Globus pallidus (tissue), 1 donor: ENCODE data around the gene COL4A2.

Source experiments
- DNase-seq: peaks from one replicate; pipeline ENCODE4 v3.0.0-alpha.2; 2015; ENCODE audit warnings: low spot score

Gene COL4A2

DNA sequence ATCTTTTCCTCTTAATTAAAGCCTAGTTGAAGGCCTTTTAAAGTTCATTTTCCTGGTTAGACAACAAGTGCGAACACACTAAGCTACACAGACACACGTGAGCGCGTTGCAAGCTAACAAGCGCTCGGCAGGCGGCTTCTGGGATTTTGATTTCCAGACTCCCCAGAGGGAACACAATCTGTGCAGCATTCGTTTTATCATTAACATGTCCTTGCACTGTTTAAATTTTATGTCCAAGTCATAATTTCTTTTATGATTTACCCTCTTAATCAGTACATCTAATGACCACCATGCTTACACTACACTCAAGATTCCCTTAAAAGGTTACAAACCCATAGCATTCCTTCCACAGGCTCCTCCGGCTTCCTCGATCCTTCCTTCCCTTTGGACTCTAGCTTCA is 16.9 kb upstream of the COL4A2 start:
- no peak for DNase-seq

DNA sequence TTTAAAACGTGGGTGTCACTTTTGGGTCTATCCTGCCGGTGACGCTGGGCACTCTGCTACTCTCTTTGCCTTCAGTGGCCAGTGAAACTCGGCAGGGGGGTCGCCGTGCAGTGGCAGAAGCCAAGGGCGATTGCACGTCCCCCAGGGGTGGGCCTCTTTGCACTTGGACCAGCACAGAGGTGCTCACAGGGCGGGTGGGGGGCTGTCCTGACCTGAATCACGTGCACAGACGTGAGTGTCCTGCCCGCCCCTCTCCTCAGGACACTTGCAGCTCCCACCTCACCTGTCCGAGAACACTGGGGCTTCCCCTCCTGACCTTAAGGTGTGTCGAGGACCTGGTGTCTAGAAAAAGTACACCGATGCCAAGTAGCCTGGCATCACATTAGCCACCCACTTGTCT is 16.3 kb upstream of the COL4A2 start:
- DNase-seq = no peak

- DNase-seq = no peak
These were observed 15.8 kb upstream of the COL4A2 start for GRCh38 chr13:110291286-110291685.

DNA sequence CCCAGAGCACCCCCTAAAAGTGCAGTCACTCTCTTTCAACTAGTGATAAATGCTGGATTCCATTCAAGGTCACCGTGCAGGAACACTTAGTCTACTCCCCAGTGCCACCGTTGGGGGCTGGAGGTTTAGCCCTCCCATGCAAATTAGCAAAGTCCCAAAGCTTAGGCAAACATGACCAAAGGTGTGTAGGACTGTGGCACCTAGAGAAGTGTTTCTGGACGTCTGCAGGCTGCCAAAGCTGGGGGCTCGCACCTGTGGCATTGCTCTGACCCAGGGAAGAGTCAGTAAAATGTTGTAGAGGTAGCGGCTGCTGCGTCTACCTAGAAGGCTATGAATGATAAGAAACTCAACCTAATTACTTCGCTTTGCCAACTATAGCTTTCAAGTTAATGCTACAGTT is 14.0 kb upstream of the COL4A2 start:
- no peak for DNase-seq

DNA sequence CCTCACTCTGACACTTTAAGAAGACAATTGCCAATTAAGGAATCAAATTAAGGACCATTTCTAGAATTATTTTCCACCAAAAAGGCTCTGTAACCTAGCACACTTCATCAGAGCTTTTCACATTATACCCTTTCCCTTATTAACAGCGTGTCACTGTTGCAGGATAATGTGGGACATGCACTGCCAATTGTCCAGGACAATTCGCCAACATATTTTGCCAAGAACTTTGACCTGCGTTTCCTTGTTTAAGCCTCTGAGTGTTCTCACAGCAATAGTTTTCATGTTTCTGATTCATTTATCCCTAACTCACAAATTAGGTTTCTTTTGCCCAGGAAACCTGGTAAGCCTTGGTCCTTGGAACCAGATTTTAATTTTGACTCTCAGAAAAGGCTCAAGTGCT is 13.4 kb upstream of the COL4A2 start:
- DNase-seq = no peak

DNA sequence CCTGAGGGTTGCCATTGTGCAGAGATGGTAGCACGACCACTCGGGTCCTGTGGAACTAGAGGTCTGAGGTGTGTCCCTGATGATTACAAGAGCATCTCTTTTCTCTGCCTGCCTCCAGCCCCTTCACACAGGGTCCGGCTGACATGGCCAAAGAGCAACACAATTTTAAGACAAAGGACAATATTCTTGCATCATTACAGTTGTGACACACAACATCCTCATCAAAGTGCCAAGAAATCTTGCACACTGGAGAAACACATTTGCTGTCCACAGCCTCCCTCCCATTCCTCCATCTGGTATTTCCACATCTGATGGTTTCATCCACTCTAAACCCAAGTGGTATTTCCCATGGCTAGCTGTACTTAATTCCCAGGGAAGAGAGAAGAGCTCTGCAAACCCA is 12.9 kb upstream of the COL4A2 start:
- DNase-seq = no peak

DNA sequence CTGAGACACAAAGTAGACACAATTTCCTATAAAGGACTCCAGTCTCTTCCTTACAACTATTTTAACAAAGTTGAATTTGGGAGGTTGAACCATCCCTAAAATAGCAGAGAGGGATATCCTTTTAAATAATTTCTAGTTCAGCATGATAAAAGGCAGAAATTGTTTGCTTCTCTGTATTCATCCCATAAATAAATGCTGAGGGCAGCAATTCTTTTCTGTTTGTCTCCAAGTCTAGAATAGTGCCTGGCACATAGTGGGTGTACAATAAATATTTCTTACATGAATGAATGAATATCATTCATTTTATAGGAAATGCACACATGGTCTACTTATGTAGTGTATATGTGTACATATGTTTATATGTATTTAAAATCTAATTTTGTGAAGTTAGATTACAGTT is 12.5 kb upstream of the COL4A2 start:
- no peak for DNase-seq

DNA sequence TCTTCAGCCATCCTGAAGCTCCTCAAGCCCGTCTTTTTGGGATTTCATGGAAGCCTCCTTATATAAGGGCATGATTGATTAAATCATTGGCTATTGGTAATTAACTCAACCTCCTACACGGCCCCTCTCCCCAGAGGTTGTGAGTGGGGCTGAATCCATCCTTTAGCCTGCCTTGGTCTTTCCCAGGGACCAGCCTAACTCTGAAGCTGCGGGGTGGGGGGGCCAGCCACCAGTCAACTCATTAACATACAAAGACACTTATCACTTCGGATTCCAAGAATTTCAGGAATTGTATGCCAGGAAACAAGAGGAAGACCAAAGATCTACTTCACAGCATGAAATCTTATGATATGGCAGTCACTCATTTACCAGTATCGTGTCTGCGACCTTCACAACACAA is 10.1 kb upstream of the COL4A2 start:
- no peak for DNase-seq

DNA sequence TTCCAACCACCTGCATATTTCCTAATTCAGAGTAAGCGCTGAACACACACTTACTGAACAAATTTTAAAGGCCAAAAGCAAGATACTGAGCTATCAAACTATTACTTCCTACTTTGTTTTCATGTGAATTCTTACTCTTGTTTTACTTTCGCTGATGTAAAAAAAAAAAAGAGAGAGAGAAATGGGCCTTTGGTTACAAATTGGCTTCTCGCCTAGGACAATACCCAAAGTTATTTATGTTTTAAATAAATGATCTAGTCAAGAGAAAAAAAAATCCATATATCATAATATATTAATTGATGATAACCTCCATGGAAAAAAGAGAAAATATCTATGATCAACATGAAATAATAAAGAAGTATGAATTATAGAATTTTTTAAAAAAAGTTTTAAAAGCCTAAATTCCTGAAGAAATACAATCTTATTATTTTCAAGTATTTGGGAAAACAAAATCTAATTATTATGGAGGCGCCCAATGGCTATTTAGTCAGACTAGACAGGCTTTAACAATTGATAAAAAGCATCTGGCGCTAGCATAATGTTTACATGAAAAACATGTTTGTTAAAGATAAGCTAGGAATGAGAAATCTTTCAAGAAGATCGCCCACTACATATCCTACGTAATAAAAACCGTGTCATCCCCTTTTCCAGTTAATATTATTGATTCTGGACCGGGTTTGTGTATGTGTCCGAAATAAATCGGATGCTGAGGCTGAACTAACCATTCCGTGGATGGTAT is 9.1 kb upstream of the COL4A2 start:
- no peak for DNase-seq

- no peak for DNase-seq
These were observed 8.4 kb upstream of the COL4A2 start for GRCh38 chr13:110298505-110299282.

DNA sequence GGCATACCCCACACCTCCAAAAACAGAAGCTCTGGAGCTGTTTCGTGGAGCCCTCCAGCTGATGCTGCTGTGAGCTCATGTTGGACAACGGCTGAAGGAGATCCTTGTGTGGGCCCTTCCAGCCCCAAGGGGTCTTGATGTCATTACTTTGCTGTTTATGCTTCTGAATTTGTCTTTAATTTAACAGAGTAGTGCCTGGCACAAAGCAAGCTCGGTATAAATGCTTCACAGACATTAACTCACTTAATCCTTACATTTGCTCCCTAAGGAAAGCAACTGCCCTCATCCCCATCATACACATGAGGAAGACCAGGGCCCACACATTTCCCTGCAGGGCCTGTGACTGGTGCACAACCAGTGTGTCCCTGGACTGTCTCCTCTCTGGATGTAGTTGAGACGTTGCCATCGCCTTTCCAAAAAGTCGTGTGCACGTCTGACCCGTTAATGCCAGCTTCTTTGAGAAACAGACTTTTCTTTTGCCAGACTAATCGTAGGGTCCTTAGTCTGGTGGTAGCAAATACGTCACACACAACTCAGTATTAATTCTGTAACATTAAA is 7.7 kb upstream of the COL4A2 start:
- DNase-seq = no peak

GRCh38 chr13:110300090-110300815 is 6.8 kb upstream of the COL4A2 start:
- DNase-seq = no peak

GRCh38 chr13:110301083-110301482 is 6.0 kb upstream of the COL4A2 start:
- no peak for DNase-seq

- no peak for DNase-seq
These were observed 5.2 kb upstream of the COL4A2 start for GRCh38 chr13:110301606-110302553.

GRCh38 chr13:110302997-110303396 is 4.1 kb upstream of the COL4A2 start:
- DNase-seq = no peak

DNA sequence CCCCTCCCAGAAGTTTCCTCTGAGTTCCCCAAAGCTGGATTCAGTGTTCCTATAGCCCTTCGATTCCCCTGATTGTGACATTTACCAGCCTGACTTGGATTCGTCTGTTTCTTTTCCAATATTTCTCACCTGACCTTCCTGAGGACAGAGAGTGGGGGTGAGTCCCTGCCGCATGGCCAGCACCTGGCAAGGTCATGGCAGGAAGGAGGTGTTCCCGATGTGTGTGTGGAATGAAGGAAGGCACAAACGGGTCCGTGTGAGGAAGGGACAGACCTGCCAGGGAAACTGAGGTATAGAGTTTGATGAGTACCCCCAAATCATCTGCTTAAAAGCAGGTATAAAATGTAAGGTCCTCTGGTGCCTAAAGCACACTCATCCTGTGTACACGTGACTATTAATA is 3.4 kb upstream of the COL4A2 start:
- no peak for DNase-seq

- DNase-seq = no peak
These were observed 2.8 kb upstream of the COL4A2 start for GRCh38 chr13:110304256-110304655.

DNA sequence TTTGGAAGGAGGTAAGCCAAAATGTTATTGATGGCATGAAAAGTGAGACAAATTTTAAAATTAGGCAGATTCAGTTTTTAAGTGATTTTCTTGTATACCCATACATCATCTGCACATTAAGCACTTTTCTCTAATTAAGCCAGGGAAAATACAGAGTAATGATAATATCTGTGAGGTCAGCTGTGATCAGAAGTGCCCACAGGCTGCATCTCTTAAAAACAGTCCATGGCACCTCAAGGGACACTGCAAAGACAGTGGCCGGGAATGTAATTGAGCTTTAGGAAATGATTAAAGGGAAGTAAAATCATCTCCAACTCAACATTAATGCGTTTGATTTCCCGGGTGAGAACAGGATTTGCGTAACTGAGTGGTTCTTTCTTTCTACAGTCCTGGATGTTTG is 2.1 kb upstream of the COL4A2 start:
- DNase-seq = no peak

- DNase-seq = no peak
These were observed 1.5 kb upstream of the COL4A2 start for GRCh38 chr13:110305544-110305943.

DNA sequence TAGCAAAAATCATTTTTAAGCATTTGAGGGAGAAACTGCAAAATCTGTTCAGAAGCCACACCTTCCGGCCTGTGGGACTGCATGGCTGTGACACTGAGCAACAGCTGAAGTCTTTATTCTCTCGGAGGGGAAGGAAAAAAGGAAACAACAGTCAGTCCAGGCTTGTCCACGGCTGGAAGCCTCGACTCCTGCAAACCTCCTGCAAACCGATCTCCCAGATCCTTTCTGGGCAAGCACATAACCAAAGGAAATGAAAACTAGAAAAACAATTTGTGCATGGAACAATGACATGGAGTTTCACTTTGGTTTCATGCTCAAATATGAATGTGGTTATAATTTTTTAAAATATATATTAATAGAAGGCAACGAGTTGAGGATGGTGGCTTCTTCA is 1.1 kb upstream of the COL4A2 start:
- no peak for DNase-seq

- no peak for DNase-seq
These were observed 634 bp upstream of the COL4A2 start for GRCh38 chr13:110306340-110306959.
